Ishikawa (cell line): ENCODE data around the gene ARIH1.

Source experiments
- EP300 ChIP-seq: IDR thresholded peaks from 2 replicates; pipeline ENCODE4 v1.6.1; 2012; ENCODE audit warnings: borderline replicate concordance
- FOXM1 ChIP-seq: IDR thresholded peaks from 2 replicates; pipeline ENCODE4 v1.6.1; 2012; ENCODE audit warnings: low read depth, borderline replicate concordance
- MAX ChIP-seq: IDR thresholded peaks from 2 replicates; pipeline ENCODE4 v1.6.1; 2012
- REST ChIP-seq: IDR thresholded peaks from 2 replicates; pipeline ENCODE4 v1.6.1; 2012; ENCODE audit warnings: low read depth, mild to moderate bottlenecking
- TAF1 ChIP-seq: IDR thresholded peaks from 2 replicates; pipeline ENCODE4 v1.6.1; 2012; ENCODE audit warnings: low read depth, mild to moderate bottlenecking
- TEAD4 ChIP-seq: IDR thresholded peaks from 2 replicates; pipeline ENCODE4 v1.6.1; 2012
- ZBTB7A ChIP-seq: IDR thresholded peaks from 2 replicates; pipeline ENCODE4 v1.6.1; 2012; ENCODE audit warnings: low read depth

GRCh38 chr15:72536506-72536905 is 62.4 kb downstream of the ARIH1 start:
- TF ChIP-seq REST: no peak
- TF ChIP-seq FOXM1: no peak
- no peak for TF ChIP-seq MAX
- no peak for TF ChIP-seq EP300
- TF ChIP-seq TAF1: no peak
- no peak for TF ChIP-seq TEAD4
- TF ChIP-seq ZBTB7A: no peak
